PFSK-1 (cell line): Measurements from ENCODE around the gene PUS3.

Experiments
- FOXP2 ChIP-seq: optimal IDR thresholded peaks from 2 replicates; pipeline ENCODE3; 2011; ENCODE audit warnings: borderline replicate concordance, control low read depth, inconsistent platforms; ENCODE audit not compliant: insufficient read depth; ENCODE audit errors: extremely low read length, extremely low read depth
- POLR2AphosphoS5 ChIP-seq: IDR thresholded peaks from 2 replicates; pipeline ENCODE4 v1.6.1; 2012; ENCODE audit warnings: low read depth, mild to moderate bottlenecking, control low read depth, low read length, moderate library complexity
- SIN3A ChIP-seq: IDR thresholded peaks from 2 replicates; pipeline ENCODE4 v1.6.1; 2012; ENCODE audit warnings: mild to moderate bottlenecking, low read length, moderate library complexity, borderline replicate concordance; ENCODE audit not compliant: insufficient read depth
- TAF1 ChIP-seq: IDR thresholded peaks from 2 replicates; pipeline ENCODE4 v1.6.1; 2012; ENCODE audit warnings: low read length, control low read depth, borderline replicate concordance; ENCODE audit not compliant: insufficient read depth
- TF ChIP-seq, protein P1 (sequence below), 2 experiments: IDR thresholded peaks; 2 replicates each; pipeline versions ENCODE4 v1.6.1 to v1.8.0; 2011 to 2012; ENCODE audit warnings: low read depth in 2 of 2, low read length in 2 of 2, control low read depth in 1 of 2, inconsistent platforms in 1 of 2, mild to moderate bottlenecking in 1 of 2, moderate library complexity in 1 of 2; ENCODE audit not compliant: insufficient read depth in 1 of 2

PUS3 gene

DNA sequence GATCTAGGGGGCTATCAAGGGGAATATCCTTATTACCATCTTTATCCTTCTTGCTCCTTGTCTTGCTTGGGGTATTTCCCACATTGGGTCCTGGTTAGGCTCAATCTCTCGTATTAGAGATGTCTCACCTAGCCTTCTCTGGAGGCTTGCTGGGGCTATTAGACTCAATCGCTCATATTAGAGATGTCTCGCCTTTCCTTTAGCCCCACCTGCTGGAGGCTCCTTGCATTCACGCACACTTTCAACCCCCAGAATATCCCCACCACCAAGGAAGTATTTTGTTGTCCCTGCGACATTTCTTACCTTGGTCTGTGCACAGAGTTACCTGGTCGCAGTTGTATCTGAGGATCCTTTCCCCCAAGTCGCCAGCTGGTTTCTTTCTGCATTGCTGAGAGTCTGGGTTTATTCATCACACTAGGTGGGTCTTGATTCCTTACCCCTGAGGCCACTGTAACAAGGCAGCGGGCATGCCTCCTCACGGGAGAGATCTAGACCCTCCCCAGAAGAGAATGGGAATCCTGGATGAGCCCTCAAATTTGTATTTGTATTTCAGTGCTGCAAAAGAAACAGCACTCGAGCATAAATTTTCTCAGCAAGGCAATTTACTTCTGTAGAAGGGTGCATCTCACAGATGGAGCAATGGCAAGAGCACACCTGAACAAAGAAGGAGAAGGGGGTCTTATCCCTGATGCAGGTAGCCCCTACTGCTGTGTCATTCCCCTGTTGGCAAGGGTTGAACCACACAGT, 31.4 kb downstream of the PUS3 start:
- TF ChIP-seq, protein P1, sequence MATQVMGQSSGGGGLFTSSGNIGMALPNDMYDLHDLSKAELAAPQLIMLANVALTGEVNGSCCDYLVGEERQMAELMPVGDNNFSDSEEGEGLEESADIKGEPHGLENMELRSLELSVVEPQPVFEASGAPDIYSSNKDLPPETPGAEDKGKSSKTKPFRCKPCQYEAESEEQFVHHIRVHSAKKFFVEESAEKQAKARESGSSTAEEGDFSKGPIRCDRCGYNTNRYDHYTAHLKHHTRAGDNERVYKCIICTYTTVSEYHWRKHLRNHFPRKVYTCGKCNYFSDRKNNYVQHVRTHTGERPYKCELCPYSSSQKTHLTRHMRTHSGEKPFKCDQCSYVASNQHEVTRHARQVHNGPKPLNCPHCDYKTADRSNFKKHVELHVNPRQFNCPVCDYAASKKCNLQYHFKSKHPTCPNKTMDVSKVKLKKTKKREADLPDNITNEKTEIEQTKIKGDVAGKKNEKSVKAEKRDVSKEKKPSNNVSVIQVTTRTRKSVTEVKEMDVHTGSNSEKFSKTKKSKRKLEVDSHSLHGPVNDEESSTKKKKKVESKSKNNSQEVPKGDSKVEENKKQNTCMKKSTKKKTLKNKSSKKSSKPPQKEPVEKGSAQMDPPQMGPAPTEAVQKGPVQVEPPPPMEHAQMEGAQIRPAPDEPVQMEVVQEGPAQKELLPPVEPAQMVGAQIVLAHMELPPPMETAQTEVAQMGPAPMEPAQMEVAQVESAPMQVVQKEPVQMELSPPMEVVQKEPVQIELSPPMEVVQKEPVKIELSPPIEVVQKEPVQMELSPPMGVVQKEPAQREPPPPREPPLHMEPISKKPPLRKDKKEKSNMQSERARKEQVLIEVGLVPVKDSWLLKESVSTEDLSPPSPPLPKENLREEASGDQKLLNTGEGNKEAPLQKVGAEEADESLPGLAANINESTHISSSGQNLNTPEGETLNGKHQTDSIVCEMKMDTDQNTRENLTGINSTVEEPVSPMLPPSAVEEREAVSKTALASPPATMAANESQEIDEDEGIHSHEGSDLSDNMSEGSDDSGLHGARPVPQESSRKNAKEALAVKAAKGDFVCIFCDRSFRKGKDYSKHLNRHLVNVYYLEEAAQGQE (IDR thresholded peaks at IDR 0.05; ENCODE audit: insufficient read depth in 1 of 2, low read depth in 2 of 2, low read length in 2 of 2), result no peak
- TF ChIP-seq TAF1 (no peak), SIN3A (no peak), POLR2AphosphoS5 (no peak), FOXP2 (no peak)

DNA sequence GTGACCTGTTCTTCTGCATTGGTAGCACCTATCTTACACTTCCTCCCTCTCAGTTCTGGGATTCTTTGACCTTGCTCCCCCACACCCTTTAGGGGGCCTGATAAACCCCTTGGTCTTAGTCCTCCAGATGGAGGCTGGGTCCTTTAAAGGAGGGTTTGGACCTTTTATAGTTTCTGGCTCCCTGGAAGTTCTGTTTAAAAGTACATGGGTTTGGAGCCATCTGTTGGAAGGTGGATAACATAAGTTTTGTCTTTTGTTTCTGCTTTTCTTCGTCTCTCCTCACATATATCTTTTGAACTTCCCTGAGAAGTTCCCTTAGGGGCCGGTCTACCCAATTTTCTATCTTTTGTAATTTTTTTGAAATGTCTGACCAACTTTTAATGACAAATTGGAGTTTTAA, 33.5 kb downstream of the PUS3 start:
- no peak for TF ChIP-seq POLR2AphosphoS5
- TF ChIP-seq, protein P1 (IDR thresholded peaks at IDR 0.05; ENCODE audit: insufficient read depth in 1 of 2, low read depth in 2 of 2, low read length in 2 of 2), result no peak
- no peak for TF ChIP-seq FOXP2
- no peak for TF ChIP-seq SIN3A
- no peak for TF ChIP-seq TAF1

- no peak for TF ChIP-seq SIN3A
- TF ChIP-seq POLR2AphosphoS5, result no peak
- no peak for TF ChIP-seq TAF1
- TF ChIP-seq, protein P1 (IDR thresholded peaks at IDR 0.05; ENCODE audit: insufficient read depth in 1 of 2, low read depth in 2 of 2, low read length in 2 of 2), result no peak
- no peak for TF ChIP-seq FOXP2
Measured at GRCh38 chr11:125846188-125846587, 56.8 kb downstream of the PUS3 start.
